HepG2 (cell line): ENCODE data around the gene ANO4. TPM values are rescaled to one million over a fixed set of nuclear protein-coding genes. Genes with fewer than 3 reads are reported as not detected.
A peak's percentile ranks its signal among the peaks of the same experiment; 100 is the strongest.

Source experiments
- KAT7 ChIP-seq: IDR thresholded peaks from 2 replicates; pipeline ENCODE4 v1.6.1; 2018; ENCODE audit warnings: borderline replicate concordance, missing compliant biosample characterization
- NFIB ChIP-seq: sonication (generic); formaldehyde crosslinking; IDR thresholded peaks from 2 replicates; pipeline ENCODE4 v1.9.0; 2021; ENCODE audit warnings: missing genetic modification reagents, mild to moderate bottlenecking, borderline replicate concordance
- SNAI1 ChIP-seq: sonication (generic); formaldehyde crosslinking; IDR thresholded peaks from 2 replicates; pipeline ENCODE4 v1.5.0; 2020; ENCODE audit warnings: mild to moderate bottlenecking, missing genetic modification reagents, borderline replicate concordance
- ZNF224 ChIP-seq: sonication (generic); formaldehyde crosslinking; IDR thresholded peaks from 2 replicates; pipeline ENCODE4 v1.5.0; 2020; ENCODE audit warnings: mild to moderate bottlenecking, missing genetic modification reagents
- ZNF431 ChIP-seq: sonication (generic); formaldehyde crosslinking; IDR thresholded peaks from 2 replicates; pipeline ENCODE4 v1.9.0; 2022; ENCODE audit warnings: missing genetic modification reagents, low read depth, mild to moderate bottlenecking, borderline replicate concordance
- ZNF644 ChIP-seq: IDR thresholded peaks from 2 replicates; pipeline ENCODE4 v1.6.1; 2016; ENCODE audit warnings: low read depth
- polyA plus RNA-seq, 8 experiments: library from polyadenylated mRNA; depleted of rRNA in 3 of 8; stranded (reverse) in 7 of 8; unstranded in 1 of 8; fragments of >200 nt; fragmentation: Illumina TruSeq in 4 of 8; extraction: Trizol in 4 of 8; gene quantifications; 2 replicates each; pipeline versions ENCODE4 v1.2.1 to v1.2.3, GENCODE V29; 2011 to 2016; ENCODE audit warnings: low read depth in 4 of 8, missing spikeins in 1 of 8, mixed read lengths in 1 of 8; ENCODE audit not compliant: insufficient read depth in 1 of 8
- total RNA-seq, 5 experiments: library from RNA; depleted of rRNA; stranded (reverse); fragments of >200 nt; fragmentation: Illumina TruSeq; extraction: Trizol; gene quantifications; 2 replicates each; pipeline ENCODE4 v1.2.3, GENCODE V29; 2016; ENCODE audit warnings: low read depth in 1 of 5
- TF ChIP-seq, protein P1 (sequence below): sonication (generic); formaldehyde crosslinking; IDR thresholded peaks from 2 replicates; pipeline ENCODE4 v1.5.1; 2020; ENCODE audit warnings: mild to moderate bottlenecking, missing genetic modification reagents, borderline replicate concordance
- TF ChIP-seq, protein P2 (sequence below): conservative IDR thresholded peaks from 2 replicates; pipeline ENCODE4 v1.6.1; 2018; ENCODE audit warnings: missing genetic modification reagents
- TF ChIP-seq, protein P3 (sequence below): sonication (generic); formaldehyde crosslinking; IDR thresholded peaks from 2 replicates; pipeline ENCODE4 v1.4.0; 2020; ENCODE audit warnings: missing genetic modification reagents
- TF ChIP-seq, protein P4 (sequence below): sonication (generic); formaldehyde crosslinking; conservative IDR thresholded peaks from 2 replicates; pipeline ENCODE4 v1.4.0; 2020; ENCODE audit warnings: missing genetic modification reagents
- TF ChIP-seq, protein P5 (sequence below): sonication (generic); formaldehyde crosslinking; IDR thresholded peaks from 2 replicates; pipeline ENCODE4 v1.4.0; 2020; ENCODE audit warnings: missing genetic modification reagents

The ANO4 gene
- total and polyA plus RNA-seq, 2 of the 13 experiments (the other 11 are each of a cell fraction or from before 2014, with no cell fraction given) = not detected

DNA sequence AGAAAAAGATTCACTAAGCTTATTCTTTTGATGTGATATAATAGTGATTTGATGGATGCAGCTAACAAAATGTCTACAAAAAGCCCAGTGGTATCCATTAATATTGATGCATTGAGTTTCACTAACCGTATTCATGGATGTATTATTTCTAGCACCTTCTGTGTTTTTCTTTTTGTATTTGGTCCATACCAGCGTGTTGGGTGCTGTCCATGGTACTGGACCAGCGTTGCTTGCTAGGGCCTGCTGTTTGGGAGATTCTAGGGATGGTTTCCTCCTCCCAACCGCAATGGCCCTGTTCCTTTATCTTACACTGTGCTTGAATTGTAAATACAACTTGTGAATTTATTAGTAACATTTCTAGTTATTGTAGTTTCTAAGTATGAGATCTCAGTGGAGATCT is 31.7 kb downstream of the ANO4 start (continued):
- TF ChIP-seq ZNF224 (no peak), ZNF431 (CRISPR knock-in tag) (0 out of 2 replicates have a peak, but pooled peaks have one; percentile 28), SNAI1 (CRISPR knock-in tag) (no peak), ZNF644 (CRISPR knock-in tag) (peak; percentile 59; the same call in 1 of the 2 replicates), NFIB (CRISPR knock-in tag) (no peak), KAT7 (CRISPR knock-in tag) (no peak)
- TF ChIP-seq, protein P1, sequence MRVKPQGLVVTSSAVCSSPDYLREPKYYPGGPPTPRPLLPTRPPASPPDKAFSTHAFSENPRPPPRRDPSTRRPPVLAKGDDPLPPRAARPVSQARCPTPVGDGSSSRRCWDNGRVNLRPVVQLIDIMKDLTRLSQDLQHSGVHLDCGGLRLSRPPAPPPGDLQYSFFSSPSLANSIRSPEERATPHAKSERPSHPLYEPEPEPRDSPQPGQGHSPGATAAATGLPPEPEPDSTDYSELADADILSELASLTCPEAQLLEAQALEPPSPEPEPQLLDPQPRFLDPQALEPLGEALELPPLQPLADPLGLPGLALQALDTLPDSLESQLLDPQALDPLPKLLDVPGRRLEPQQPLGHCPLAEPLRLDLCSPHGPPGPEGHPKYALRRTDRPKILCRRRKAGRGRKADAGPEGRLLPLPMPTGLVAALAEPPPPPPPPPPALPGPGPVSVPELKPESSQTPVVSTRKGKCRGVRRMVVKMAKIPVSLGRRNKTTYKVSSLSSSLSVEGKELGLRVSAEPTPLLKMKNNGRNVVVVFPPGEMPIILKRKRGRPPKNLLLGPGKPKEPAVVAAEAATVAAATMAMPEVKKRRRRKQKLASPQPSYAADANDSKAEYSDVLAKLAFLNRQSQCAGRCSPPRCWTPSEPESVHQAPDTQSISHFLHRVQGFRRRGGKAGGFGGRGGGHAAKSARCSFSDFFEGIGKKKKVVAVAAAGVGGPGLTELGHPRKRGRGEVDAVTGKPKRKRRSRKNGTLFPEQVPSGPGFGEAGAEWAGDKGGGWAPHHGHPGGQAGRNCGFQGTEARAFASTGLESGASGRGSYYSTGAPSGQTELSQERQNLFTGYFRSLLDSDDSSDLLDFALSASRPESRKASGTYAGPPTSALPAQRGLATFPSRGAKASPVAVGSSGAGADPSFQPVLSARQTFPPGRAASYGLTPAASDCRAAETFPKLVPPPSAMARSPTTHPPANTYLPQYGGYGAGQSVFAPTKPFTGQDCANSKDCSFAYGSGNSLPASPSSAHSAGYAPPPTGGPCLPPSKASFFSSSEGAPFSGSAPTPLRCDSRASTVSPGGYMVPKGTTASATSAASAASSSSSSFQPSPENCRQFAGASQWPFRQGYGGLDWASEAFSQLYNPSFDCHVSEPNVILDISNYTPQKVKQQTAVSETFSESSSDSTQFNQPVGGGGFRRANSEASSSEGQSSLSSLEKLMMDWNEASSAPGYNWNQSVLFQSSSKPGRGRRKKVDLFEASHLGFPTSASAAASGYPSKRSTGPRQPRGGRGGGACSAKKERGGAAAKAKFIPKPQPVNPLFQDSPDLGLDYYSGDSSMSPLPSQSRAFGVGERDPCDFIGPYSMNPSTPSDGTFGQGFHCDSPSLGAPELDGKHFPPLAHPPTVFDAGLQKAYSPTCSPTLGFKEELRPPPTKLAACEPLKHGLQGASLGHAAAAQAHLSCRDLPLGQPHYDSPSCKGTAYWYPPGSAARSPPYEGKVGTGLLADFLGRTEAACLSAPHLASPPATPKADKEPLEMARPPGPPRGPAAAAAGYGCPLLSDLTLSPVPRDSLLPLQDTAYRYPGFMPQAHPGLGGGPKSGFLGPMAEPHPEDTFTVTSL (CRISPR knock-in tag) = no peak
- TF ChIP-seq, protein P2, sequence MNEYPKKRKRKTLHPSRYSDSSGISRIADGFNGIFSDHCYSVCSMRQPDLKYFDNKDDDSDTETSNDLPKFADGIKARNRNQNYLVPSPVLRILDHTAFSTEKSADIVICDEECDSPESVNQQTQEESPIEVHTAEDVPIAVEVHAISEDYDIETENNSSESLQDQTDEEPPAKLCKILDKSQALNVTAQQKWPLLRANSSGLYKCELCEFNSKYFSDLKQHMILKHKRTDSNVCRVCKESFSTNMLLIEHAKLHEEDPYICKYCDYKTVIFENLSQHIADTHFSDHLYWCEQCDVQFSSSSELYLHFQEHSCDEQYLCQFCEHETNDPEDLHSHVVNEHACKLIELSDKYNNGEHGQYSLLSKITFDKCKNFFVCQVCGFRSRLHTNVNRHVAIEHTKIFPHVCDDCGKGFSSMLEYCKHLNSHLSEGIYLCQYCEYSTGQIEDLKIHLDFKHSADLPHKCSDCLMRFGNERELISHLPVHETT = no peak
- TF ChIP-seq, protein P3, sequence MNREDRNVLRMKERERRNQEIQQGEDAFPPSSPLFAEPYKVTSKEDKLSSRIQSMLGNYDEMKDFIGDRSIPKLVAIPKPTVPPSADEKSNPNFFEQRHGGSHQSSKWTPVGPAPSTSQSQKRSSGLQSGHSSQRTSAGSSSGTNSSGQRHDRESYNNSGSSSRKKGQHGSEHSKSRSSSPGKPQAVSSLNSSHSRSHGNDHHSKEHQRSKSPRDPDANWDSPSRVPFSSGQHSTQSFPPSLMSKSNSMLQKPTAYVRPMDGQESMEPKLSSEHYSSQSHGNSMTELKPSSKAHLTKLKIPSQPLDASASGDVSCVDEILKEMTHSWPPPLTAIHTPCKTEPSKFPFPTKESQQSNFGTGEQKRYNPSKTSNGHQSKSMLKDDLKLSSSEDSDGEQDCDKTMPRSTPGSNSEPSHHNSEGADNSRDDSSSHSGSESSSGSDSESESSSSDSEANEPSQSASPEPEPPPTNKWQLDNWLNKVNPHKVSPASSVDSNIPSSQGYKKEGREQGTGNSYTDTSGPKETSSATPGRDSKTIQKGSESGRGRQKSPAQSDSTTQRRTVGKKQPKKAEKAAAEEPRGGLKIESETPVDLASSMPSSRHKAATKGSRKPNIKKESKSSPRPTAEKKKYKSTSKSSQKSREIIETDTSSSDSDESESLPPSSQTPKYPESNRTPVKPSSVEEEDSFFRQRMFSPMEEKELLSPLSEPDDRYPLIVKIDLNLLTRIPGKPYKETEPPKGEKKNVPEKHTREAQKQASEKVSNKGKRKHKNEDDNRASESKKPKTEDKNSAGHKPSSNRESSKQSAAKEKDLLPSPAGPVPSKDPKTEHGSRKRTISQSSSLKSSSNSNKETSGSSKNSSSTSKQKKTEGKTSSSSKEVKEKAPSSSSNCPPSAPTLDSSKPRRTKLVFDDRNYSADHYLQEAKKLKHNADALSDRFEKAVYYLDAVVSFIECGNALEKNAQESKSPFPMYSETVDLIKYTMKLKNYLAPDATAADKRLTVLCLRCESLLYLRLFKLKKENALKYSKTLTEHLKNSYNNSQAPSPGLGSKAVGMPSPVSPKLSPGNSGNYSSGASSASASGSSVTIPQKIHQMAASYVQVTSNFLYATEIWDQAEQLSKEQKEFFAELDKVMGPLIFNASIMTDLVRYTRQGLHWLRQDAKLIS (CRISPR knock-in tag) = no peak
- TF ChIP-seq, protein P4, sequence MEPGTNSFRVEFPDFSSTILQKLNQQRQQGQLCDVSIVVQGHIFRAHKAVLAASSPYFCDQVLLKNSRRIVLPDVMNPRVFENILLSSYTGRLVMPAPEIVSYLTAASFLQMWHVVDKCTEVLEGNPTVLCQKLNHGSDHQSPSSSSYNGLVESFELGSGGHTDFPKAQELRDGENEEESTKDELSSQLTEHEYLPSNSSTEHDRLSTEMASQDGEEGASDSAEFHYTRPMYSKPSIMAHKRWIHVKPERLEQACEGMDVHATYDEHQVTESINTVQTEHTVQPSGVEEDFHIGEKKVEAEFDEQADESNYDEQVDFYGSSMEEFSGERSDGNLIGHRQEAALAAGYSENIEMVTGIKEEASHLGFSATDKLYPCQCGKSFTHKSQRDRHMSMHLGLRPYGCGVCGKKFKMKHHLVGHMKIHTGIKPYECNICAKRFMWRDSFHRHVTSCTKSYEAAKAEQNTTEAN (CRISPR knock-in tag) = 0 out of 2 replicates have a peak, but pooled peaks have one; percentile 50
- TF ChIP-seq, protein P5, sequence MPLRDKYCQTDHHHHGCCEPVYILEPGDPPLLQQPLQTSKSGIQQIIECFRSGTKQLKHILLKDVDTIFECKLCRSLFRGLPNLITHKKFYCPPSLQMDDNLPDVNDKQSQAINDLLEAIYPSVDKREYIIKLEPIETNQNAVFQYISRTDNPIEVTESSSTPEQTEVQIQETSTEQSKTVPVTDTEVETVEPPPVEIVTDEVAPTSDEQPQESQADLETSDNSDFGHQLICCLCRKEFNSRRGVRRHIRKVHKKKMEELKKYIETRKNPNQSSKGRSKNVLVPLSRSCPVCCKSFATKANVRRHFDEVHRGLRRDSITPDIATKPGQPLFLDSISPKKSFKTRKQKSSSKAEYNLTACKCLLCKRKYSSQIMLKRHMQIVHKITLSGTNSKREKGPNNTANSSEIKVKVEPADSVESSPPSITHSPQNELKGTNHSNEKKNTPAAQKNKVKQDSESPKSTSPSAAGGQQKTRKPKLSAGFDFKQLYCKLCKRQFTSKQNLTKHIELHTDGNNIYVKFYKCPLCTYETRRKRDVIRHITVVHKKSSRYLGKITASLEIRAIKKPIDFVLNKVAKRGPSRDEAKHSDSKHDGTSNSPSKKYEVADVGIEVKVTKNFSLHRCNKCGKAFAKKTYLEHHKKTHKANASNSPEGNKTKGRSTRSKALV (CRISPR knock-in tag) = no peak
